HUES6 (cell line): ENCODE measurements around the gene PDHA1.

Source experiments
- H3K27ac ChIP-seq: 2 replicates; pipeline ENCODE4 v1.7.0; 2013; ENCODE audit warnings: low read depth, mild to moderate bottlenecking, low read length, inconsistent platforms
- H3K27me3 ChIP-seq: 2 replicates; pipeline ENCODE4 v1.6.1; 2013; ENCODE audit warnings: low read length; ENCODE audit not compliant: control insufficient read depth, insufficient read depth
- H3K36me3 ChIP-seq: 2 replicates; pipeline ENCODE4 v1.6.1; 2013; ENCODE audit warnings: low read length; ENCODE audit not compliant: control insufficient read depth, insufficient read depth
- H3K4me1 ChIP-seq: 2 replicates; pipeline ENCODE4 v1.6.1; 2013; ENCODE audit warnings: low read length; ENCODE audit not compliant: control insufficient read depth, insufficient read depth
- H3K4me3 ChIP-seq: 2 replicates; pipeline ENCODE4 v1.5.1; 2013; ENCODE audit warnings: low read depth, low read length
- H3K9ac ChIP-seq: one replicate; pipeline ENCODE4 v1.6.1; 2013; ENCODE audit warnings: mild to moderate bottlenecking, low read length
- H3K9me3 ChIP-seq: 2 replicates; pipeline ENCODE4 v1.6.1; 2013; ENCODE audit warnings: low read depth, low read length; ENCODE audit not compliant: control insufficient read depth, insufficient read depth

The PDHA1 gene

GRCh38 chrX:19410259-19410658, 66.5 kb downstream of the PDHA1 start:
- Histone ChIP-seq H3K27me3 (no peaks in the 10 kb centered on the region), H3K27ac (no peak overlapping the region), H3K36me3 (no peaks in the 10 kb centered on the region), H3K4me3 (no peak overlapping the region), H3K9ac (no peak overlapping the region), H3K9me3 (0 out of 2 replicates have a peak, but pooled peaks cover 3% of the 10 kb centered on the region), H3K4me1 (no peaks in the 10 kb centered on the region)
